CD4-positive, alpha-beta T cell (primary cell): Measurements from ENCODE around the gene SPACA6. TPM values are rescaled to one million over a fixed set of nuclear protein-coding genes. Genes with fewer than 3 reads are reported as not detected.

Experiments
- ATAC-seq: fragments of 200-7000 bp; cut with Tn5 transposase; one replicate; pipeline ENCODE4 v1.10.0; 2022; ENCODE audit warnings: mild to moderate bottlenecking; ENCODE audit not compliant: poor library complexity
- CTCF ChIA-PET: fragments of 350-600 bp; sonication (Branson Sonifier 250); formaldehyde crosslinking; loops from one replicate; lab custom pipeline; 2021; ENCODE audit warnings: antibody characterized with exemption, inconsistent platforms; lab: Charles Lee
- POLR2A ChIA-PET: fragments of 350-600 bp; sonication (Branson Sonifier 250); formaldehyde crosslinking; loops from one replicate; lab custom pipeline; 2021; ENCODE audit warnings: antibody characterized with exemption, inconsistent platforms; lab: Charles Lee
- DNase-seq, 14 experiments: peaks; one replicate each; pipeline ENCODE4 v3.0.0-alpha.2; 2013 to 2020; ENCODE audit warnings: mixed read lengths in 2 of 14
- H3K27ac ChIP-seq, 2 donors: one replicate each; pipeline versions ENCODE4 v1.5.1 to v1.7.0; 2013; ENCODE audit warnings: low read length in 2 of 2, low read depth in 1 of 2, mild to moderate bottlenecking in 1 of 2
- H3K27me3 ChIP-seq, 2 experiments: 1 replicate in 1 of 2; 2 replicates in 1 of 2; pipeline versions ENCODE4 v1.6.1 to v1.7.0; 2013; ENCODE audit warnings: low read length in 2 of 2, control low read depth in 1 of 2, mild to moderate bottlenecking in 1 of 2, moderate library complexity in 1 of 2; ENCODE audit not compliant: insufficient read depth in 2 of 2, control insufficient read depth in 1 of 2
- H3K36me3 ChIP-seq: one replicate; pipeline ENCODE4 v1.6.1; 2013; ENCODE audit warnings: low read length, control low read depth; ENCODE audit not compliant: insufficient read depth
- H3K4me1 ChIP-seq: one replicate; pipeline ENCODE4 v1.6.1; 2013; ENCODE audit warnings: low read length, control low read depth; ENCODE audit not compliant: insufficient read depth
- H3K4me3 ChIP-seq: one replicate; pipeline ENCODE4 v1.5.1; 2013; ENCODE audit warnings: mild to moderate bottlenecking, low read length, moderate library complexity
- H3K9me3 ChIP-seq, 2 experiments: 1 replicate in 1 of 2; 2 replicates in 1 of 2; pipeline versions ENCODE4 v1.6.1 to v1.7.0; 2013; ENCODE audit warnings: low read length in 2 of 2, mild to moderate bottlenecking in 2 of 2, control low read depth in 1 of 2, moderate library complexity in 1 of 2; ENCODE audit not compliant: control insufficient read depth in 1 of 2, insufficient read depth in 1 of 2
- H3K27ac Mint-ChIP-seq: one replicate; pipeline ENCODE4 v1.8.0; 2020; ENCODE audit warnings: mixed read lengths
- H3K27me3 Mint-ChIP-seq: one replicate; pipeline ENCODE4 v1.8.0; 2021; ENCODE audit warnings: mixed read lengths
- H3K36me3 Mint-ChIP-seq: one replicate; pipeline ENCODE4 v1.8.0; 2021; ENCODE audit warnings: low read depth, mixed read lengths
- H3K4me1 Mint-ChIP-seq: one replicate; pipeline ENCODE4 v1.8.0; 2021; ENCODE audit warnings: low read depth, mixed read lengths
- H3K4me3 Mint-ChIP-seq: one replicate; pipeline ENCODE4 v1.8.0; 2020; ENCODE audit warnings: mild to moderate bottlenecking, mixed read lengths
- H3K9me3 Mint-ChIP-seq: one replicate; pipeline ENCODE4 v1.8.0; 2020; ENCODE audit warnings: mixed read lengths
- CTCF ChIP-seq: fragments of 200-600 bp; IDR thresholded peaks from one replicate; pipeline ENCODE4 v1.8.0; 2022; ENCODE audit warnings: antibody characterized with exemption, mild to moderate bottlenecking
- intact Hi-C, 2 experiments: fragments of 100-400 bp; cut with DNase I in 1 of 2; cut with micrococcal nuclease in 1 of 2; formaldehyde crosslinking; loops; one replicate each; pipeline versions ENCODE4 v1.15.1 to v1.9.0; 2023 to 2025; cut with DNase I, micrococcal nuclease
- total RNA-seq, 174 experiments: library from RNA in 2 of 174; stranded (reverse) in 2 of 174; gene quantifications; one replicate each; pipeline ENCODE4 v1.2.3 and lab custom pipeline; 2021 to 2026

The SPACA6 gene
- total RNA-seq, 2 experiments from 2014 or later, result 2.8 to 3.6 TPM

GRCh38 chr19:51722492-51722891, 29.4 kb downstream of the SPACA6 start:
- no peaks in the 10 kb centered on the region for H3K4me1 ChIP-seq
- H3K36me3 Mint-ChIP-seq, result no peaks in the 10 kb centered on the region
- no peaks in the 10 kb centered on the region for H3K36me3 ChIP-seq
- no peak overlapping the region for H3K27ac Mint-ChIP-seq
- H3K4me3 ChIP-seq, result no peak overlapping the region
- no peak overlapping the region for H3K27ac ChIP-seq
- peaks cover 0 to 23% of the 10 kb centered on the region in 2 experiments for H3K9me3 ChIP-seq
- peaks cover 71% of the 10 kb centered on the region for H3K27me3 Mint-ChIP-seq
- no peak for ATAC-seq
- CTCF ChIA-PET, result no interaction called here
- intact Hi-C loops, result no loop called here
- POLR2A ChIA-PET, result no interaction called here
- no peaks in the 10 kb centered on the region for H3K9me3 Mint-ChIP-seq
- no peak for TF ChIP-seq CTCF
- H3K4me3 Mint-ChIP-seq, result no peak overlapping the region
- H3K27me3 ChIP-seq, result peaks cover 36 to 44% of the 10 kb centered on the region in 2 experiments
- no peaks in the 10 kb centered on the region for H3K4me1 Mint-ChIP-seq
- DNase-seq, result no peak

DNA sequence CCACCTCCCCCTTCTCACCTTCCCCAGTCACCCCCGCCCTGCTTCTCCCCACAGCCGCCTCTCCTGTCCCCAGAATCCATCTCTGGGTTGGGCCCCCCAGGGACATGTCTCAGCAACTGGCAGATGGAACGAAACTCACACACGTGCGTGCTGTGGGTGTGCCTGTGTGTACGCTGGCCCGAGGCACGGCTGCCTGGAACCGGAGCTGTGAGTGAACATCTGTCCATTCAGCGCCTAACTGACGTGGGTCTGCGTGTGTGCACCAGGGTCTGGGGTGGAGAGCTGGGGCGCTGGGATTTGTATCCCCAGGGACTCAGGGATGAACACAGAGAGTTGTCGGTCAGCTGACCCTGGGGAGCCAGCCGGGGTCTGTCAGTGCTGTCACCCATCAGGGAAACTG, 31.4 kb downstream of the SPACA6 start:
- no peak overlapping the region for H3K27ac Mint-ChIP-seq
- POLR2A ChIA-PET, result no interaction called here
- Histone ChIP-seq H3K36me3 (no peaks in the 10 kb centered on the region), H3K9me3 (peaks cover 0 to 27% of the 10 kb centered on the region in 2 experiments), H3K27ac (no peak overlapping the region), H3K4me3 (no peak overlapping the region), H3K4me1 (no peaks in the 10 kb centered on the region), H3K27me3 (peaks cover 33 to 36% of the 10 kb centered on the region in 2 experiments)
- CTCF ChIA-PET, result no interaction called here
- H3K27me3 Mint-ChIP-seq, result peaks cover 73% of the 10 kb centered on the region
- DNase-seq (no peak), ATAC-seq (no peak)
- H3K4me1 Mint-ChIP-seq, result no peaks in the 10 kb centered on the region
- no peaks in the 10 kb centered on the region for H3K9me3 Mint-ChIP-seq
- intact Hi-C loops, result no loop called here
- no peaks in the 10 kb centered on the region for H3K36me3 Mint-ChIP-seq
- no peak for TF ChIP-seq CTCF
- no peak overlapping the region for H3K4me3 Mint-ChIP-seq

DNA sequence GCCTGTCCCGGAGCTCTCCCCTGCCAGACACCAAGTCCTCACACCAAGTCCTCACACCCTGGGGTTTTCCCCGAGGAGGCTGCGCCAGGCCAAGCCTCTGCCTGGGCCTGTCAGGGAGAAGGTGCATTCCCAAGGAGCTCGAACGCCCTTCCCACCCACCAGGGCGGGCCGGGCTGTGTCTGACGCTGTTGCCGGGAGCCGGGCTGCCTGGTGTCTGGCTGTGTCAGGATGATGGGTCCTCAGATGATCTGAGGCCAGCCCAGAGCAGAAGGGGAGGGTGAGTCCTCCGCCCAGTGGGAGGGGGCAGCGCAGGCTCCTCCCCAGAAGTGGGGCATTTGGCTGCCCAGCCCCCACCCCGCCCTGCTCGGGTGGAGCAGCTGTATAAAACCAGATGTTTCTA, 32.9 kb downstream of the SPACA6 start:
- H3K27me3 Mint-ChIP-seq, result peaks cover 61% of the 10 kb centered on the region
- intact Hi-C loops, result no loop called here
- H3K4me1 ChIP-seq, result no peaks in the 10 kb centered on the region
- ChIA-PET CTCF (no interaction called here), POLR2A (no interaction called here)
- H3K4me3 ChIP-seq, result no peak overlapping the region
- no peak overlapping the region for H3K27ac Mint-ChIP-seq
- no peaks in the 10 kb centered on the region for H3K36me3 Mint-ChIP-seq
- peaks cover 20 to 21% of the 10 kb centered on the region in 2 experiments for H3K27me3 ChIP-seq
- ATAC-seq (no peak), DNase-seq (no peak)
- H3K27ac ChIP-seq, result no peak overlapping the region
- H3K9me3 Mint-ChIP-seq, result peaks cover 2% of the 10 kb centered on the region
- H3K9me3 ChIP-seq, result peaks cover 0 to 37% of the 10 kb centered on the region in 2 experiments
- H3K4me1 Mint-ChIP-seq, result no peaks in the 10 kb centered on the region
- no peaks in the 10 kb centered on the region for H3K36me3 ChIP-seq
- no peak for TF ChIP-seq CTCF
- H3K4me3 Mint-ChIP-seq, result no peak overlapping the region
